HG02678 (cell line): Measurements from ENCODE around the gene PALD1.

Experiments used
- ATAC-seq: cut with Tn5 transposase; IDR thresholded peaks from one replicate; pipeline ENCODE4 v1.9.1; 2021; ENCODE audit warnings: mild to moderate bottlenecking, moderate library complexity; ENCODE audit not compliant: unreplicated experiment

The PALD1 gene

DNA sequence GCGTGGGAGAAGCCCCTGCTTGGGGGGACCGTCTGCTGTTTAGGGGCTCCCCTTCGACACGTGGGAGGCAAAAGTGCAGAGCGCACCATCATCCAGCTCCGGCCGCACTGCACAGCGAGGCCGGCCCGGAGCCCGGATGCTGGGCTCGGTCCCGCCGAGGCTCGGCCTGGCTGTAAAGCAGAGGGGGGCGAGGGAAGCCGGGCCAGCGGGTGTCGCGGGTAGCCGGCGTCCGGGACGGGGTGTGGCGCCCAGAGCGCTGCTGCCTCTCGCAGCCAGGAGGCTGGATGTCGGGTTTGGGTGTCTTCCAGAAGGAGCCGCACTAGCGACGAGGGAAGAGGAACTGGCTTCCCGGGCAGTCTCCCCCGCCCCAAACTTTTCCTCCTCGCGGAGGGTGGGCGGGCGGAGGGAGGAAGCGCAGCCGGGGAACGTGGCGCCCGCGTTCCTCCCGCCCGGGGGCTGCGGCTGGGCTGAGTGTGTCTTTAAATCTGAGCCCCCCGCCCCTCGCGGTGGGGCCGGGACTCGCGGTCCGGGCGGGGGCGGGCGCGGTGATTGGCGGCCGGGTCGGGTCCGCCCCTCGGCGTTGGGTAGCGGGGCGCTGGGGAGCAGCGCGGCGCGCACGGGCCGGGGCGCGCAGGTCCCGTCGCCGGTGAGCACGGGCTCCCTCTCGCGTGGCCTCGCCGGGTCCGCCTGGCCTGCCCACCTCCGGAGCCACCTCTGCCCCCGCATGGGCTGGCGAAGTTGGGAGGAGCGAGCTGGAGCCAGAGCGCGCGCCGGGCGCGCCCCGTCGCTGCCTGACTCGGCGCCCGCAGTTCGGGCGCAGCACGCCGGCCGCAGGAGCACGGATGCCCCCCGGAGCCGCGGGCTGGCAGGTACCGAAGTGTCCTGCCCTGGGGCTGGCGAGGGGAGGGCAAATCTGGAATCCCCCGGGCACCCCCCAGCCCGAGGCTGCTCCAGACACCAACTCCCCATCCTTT, at the start of gene PALD1:
Gene PALD1, plus strand, starts transcription at position 577 of the 974 bp plus-strand sequence. CDS start 47,185 bp downstream, outside the sequence.
- no peak for ATAC-seq

- ATAC-seq, result no peak
Observed at GRCh38 chr10:70430493-70431445, 47.8 kb upstream of the PALD1 start.

GRCh38 chr10:70432101-70432500, 46.5 kb upstream of the PALD1 start:
- no peak for ATAC-seq

DNA sequence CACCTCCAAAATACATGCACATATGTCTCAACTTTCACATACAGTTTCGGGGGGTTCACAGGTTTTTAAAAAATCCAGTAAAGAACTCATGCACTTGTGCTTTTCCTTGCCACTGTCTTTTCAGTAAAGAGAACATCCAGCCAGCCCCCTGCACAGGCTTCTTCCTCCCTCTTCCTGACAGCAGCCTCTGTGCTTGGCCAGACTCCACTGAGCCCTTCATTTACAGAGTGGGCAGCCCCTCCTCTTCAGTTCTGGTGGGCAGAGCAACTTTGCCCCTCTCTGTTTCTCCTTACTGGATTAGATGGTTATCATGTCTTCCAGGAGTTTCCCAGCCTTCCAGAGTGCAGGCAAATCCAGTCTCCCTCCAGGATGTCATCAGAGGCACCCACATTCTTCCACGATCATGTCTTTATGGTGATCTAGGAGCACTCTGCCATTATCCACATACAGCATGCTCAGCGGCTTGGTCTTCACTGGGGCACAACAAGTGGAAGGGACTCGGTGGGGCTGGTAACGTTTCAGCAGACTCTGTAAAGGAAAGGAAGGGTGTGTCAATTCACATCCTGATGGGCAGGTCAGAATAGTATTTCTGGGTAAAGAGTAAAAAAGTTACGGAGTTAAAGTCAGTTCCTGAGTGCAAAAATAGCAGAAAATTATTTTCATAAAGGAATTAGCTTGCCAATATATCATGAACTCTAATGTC, 45.9 kb upstream of the PALD1 start:
- ATAC-seq, result no peak

DNA sequence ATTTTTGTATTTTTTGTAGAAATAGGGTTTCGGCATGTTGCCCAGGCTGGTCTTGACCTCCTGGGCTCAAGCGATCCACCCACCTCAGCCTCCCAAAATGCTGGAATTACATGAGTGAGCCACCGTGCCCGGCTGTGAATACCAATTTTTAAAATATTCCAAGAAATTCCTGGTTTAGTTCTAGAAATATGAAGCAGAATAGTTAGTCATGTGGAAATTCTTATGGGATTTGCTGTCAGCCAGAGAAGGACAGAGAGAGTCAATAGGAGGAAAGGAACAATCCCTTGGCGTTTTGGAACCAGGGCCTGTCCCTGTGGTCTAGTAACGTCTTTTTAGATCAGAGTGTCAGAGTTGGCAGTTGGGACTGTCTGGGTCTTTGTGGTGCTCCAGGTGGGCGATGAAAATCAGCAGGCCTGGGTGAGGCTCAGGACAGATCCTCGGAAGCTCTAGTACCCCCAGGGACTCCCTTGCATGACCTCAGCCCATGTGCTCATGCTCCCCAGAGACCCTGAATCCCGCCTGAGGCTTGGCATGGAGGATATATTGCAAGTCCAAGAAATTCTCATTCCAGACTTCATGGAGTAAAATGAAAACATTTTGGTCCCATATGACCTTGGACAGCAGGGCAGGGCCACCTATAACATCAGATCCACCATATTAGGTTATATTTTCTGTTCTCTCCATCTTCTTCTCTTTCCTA, 44.8 kb upstream of the PALD1 start:
- ATAC-seq, result no peak

- ATAC-seq, result no peak
Observed at GRCh38 chr10:70435241-70436085, 43.1 kb upstream of the PALD1 start.

GRCh38 chr10:70437721-70438120, 40.8 kb upstream of the PALD1 start:
- no peak for ATAC-seq

GRCh38 chr10:70440296-70441160, 38.0 kb upstream of the PALD1 start:
- ATAC-seq, result no peak

- no peak for ATAC-seq
Observed at GRCh38 chr10:70441161-70441894, 37.2 kb upstream of the PALD1 start, which contains the start of gene NODAL. Gene NODAL (minus strand): TSS chr10:70441681. CDS start chr10:70441667, 14 bp downstream.

DNA sequence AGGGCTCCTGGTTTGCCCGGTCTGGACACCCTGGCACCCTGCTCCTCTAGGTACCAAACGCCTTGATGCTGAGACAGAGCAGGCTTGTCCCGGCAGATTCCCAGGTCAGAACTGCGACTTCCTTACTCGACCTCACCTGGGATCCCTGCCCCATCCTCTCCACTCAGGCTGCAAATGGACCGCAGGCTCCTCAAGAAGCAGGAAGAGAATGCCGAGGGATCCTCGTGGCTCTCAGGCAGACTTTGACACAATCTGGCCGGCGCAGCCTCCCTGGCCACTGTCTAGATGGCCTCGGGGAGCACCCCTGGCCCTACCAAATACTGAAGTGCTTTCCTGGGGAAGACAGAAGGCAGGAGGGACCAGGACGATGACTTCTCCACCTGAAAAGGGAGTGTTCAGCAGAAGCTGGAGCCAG, 36.7 kb upstream of the PALD1 start:
- no peak for ATAC-seq

- no peak for ATAC-seq
Observed at GRCh38 chr10:70442332-70442988, 36.1 kb upstream of the PALD1 start.

- ATAC-seq, result no peak
Observed at GRCh38 chr10:70444744-70445143, 33.8 kb upstream of the PALD1 start.

DNA sequence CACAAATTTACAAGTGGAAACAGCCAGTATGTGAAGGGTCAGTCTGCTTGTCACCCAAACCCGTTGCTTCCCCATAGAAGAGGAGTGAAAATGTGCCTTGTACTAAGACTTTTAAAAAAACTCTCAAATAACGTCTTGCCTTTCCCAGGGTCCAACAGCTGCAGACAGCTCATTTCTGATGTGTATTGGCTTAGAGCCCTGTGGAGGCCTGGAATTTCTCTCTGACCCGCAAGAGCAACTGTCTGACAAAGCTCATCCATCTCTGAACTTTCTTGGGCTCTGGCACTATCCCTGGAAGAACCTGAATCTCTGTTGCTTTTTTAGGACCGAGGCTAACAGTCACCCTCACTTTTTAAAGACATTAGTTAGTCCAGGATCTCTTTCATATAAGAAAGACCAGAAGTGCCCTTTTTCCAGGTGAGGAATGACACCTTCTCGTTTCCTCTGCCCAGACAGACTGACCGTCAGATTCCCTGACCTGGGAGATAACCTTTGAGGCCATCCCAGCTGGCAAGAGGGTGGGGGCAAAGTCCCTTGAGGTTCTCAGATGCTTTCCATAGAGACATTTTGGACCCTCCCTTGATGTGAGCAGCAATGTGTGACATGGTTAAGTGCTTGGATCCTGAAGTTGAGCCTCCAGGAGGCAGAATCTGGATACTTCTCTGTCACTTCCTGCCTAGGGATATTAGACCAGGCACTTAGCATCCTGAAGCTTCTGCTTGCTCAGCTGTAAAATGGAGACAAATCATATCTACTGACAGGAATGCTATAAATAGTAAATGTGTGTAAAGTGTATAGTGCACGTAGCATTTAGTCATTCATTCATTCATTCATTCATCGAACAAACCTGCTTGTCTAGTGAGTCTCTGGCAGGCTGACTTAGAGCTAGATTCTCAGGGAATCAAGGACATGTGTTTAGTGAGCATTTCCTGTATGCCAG, 32.6 kb upstream of the PALD1 start:
- no peak for ATAC-seq

GRCh38 chr10:70448236-70448635, 30.3 kb upstream of the PALD1 start:
- ATAC-seq, result no peak

- no peak for ATAC-seq
Observed at GRCh38 chr10:70455213-70455630, 23.3 kb upstream of the PALD1 start.

GRCh38 chr10:70456164-70456563, 22.4 kb upstream of the PALD1 start:
- no peak for ATAC-seq
